Keratinocyte (primary cell): ENCODE data around the gene MTERF4.

ENCODE experiments used
- CTCF ChIP-seq, 3 experiments: IDR thresholded peaks in 1 of 3; conservative IDR thresholded peaks in 1 of 3; optimal IDR thresholded peaks in 1 of 3; 2 replicates in 2 of 3; 3 replicates in 1 of 3; pipeline versions ENCODE3 to v1.5.1; 2011; ENCODE audit warnings: low read length in 3 of 3, mild to moderate bottlenecking in 3 of 3, moderate library complexity in 2 of 3, control low read depth in 1 of 3, inconsistent platforms in 1 of 3; ENCODE audit not compliant: insufficient read depth in 2 of 3; ENCODE audit errors: extremely low read depth in 1 of 3
- EZH2 ChIP-seq: IDR thresholded peaks from one replicate; pipeline ENCODE4 v1.6.1; 2012; ENCODE audit warnings: inconsistent platforms, mild to moderate bottlenecking, low read length, moderate library complexity

- no peak for TF ChIP-seq CTCF (optimal IDR thresholded peaks at IDR 0.05 in 1 of 3, IDR thresholded peaks at IDR 0.05 in 1 of 3, conservative IDR thresholded peaks at IDR 0.05 in 1 of 3; ENCODE audit: extremely low read depth in 1 of 3, insufficient read depth in 2 of 3, low read length in 3 of 3)
- no peak for TF ChIP-seq EZH2
Measured at GRCh38 chr2:241088376-241088775, 13.7 kb downstream of the MTERF4 start.
